ENCODE data around the gene MRPL24. TPM values are rescaled to one million over a fixed set of nuclear protein-coding genes. Genes with fewer than 3 reads are reported as not detected.
A peak's percentile ranks its signal among the peaks of the same experiment; 100 is the strongest.

The MRPL24 gene
- polyA plus RNA-seq, 5 donors = 55.1 to 62.1 (median 56.8) TPM

GRCh38 chr1:156746728-156747631 lies 6.1 kb upstream of the MRPL24 start:
- DNase-seq = peak; percentile 90 to 91

GRCh38 chr1:156746406-156746727 lies 5.5 kb upstream of the MRPL24 start:
- no peak for DNase-seq

GRCh38 chr1:156745881-156746280 lies 5.0 kb upstream of the MRPL24 start:
- DNase-seq = no peak

- no peak for DNase-seq
These were observed 4.0 kb upstream of the MRPL24 start for GRCh38 chr1:156744786-156745419.

- no peak for DNase-seq
These were observed 3.5 kb upstream of the MRPL24 start for GRCh38 chr1:156744344-156744743.

GRCh38 chr1:156743367-156744302 lies 2.7 kb upstream of the MRPL24 start:
- DNase-seq = no peak

- no peak for DNase-seq
These were observed 1.9 kb upstream of the MRPL24 start for GRCh38 chr1:156742801-156743200.

GRCh38 chr1:156742017-156742416 lies 1.1 kb upstream of the MRPL24 start:
- no peak for DNase-seq

GRCh38 chr1:156741481-156741983 lies 644 bp upstream of the MRPL24 start:
- DNase-seq = no peak

- no peak for DNase-seq
These were observed 599 bp downstream of the MRPL24 start for GRCh38 chr1:156740237-156740740.

- no peak for DNase-seq
These were observed 2.0 kb downstream of the MRPL24 start for GRCh38 chr1:156738916-156739315.

GRCh38 chr1:156738407-156738806 lies 2.5 kb downstream of the MRPL24 start:
- no peak for DNase-seq

- DNase-seq = no peak
These were observed 6.8 kb downstream of the MRPL24 start for GRCh38 chr1:156733989-156734584.

- DNase-seq = peak; percentile 97 to 98
These were observed 12.1 kb downstream of the MRPL24 start, which contains the start of gene ISG20L2 for GRCh38 chr1:156728599-156729462. Gene ISG20L2 (minus strand): TSS chr1:156728766. CDS start chr1:156727652, 1,114 bp downstream.

- peak; percentile 76 for DNase-seq
These were observed 12.8 kb downstream of the MRPL24 start, which contains the start of gene METTL25B for GRCh38 chr1:156727926-156728598. Gene METTL25B (plus strand): TSS chr1:156728469. CDS start chr1:156729105, 636 bp downstream.

- DNase-seq = no peak
These were observed 13.4 kb downstream of the MRPL24 start for GRCh38 chr1:156727492-156727891.

GRCh38 chr1:156726549-156727226 lies 14.2 kb downstream of the MRPL24 start:
- DNase-seq = no peak

GRCh38 chr1:156725683-156726280 lies 15.1 kb downstream of the MRPL24 start:
- peak; percentile 82 to 88 for DNase-seq

All from right lung (tissue), 5 donors.